Fibroblast of lung (primary cell): ENCODE results near the gene PKNOX2. TPM values are rescaled to one million over a fixed set of nuclear protein-coding genes. Genes with fewer than 3 reads are reported as not detected.

Source experiments
- DNase-seq, 2 donors: peaks; one replicate each; pipeline versions ENCODE4 v3.0.0 to v3.0.0-alpha.2; 2010; ENCODE audit warnings: low read depth in 2 of 2
- H2AFZ ChIP-seq: 2 replicates; pipeline ENCODE4 v1.5.1; 2012; ENCODE audit warnings: low read length, control low read depth, inconsistent platforms
- H3K27ac ChIP-seq: 2 replicates; pipeline ENCODE4 v1.5.1; 2011; ENCODE audit warnings: low read length, control low read depth; ENCODE audit not compliant: insufficient read depth
- H3K27me3 ChIP-seq: 2 replicates; pipeline ENCODE4 v1.5.1; 2011; ENCODE audit warnings: mild to moderate bottlenecking, low read length; ENCODE audit not compliant: control insufficient read depth, insufficient read depth
- H3K36me3 ChIP-seq: 2 replicates; pipeline ENCODE4 v1.5.1; 2011; ENCODE audit warnings: low read length; ENCODE audit not compliant: control insufficient read depth, insufficient read depth
- H3K4me1 ChIP-seq: 2 replicates; pipeline ENCODE4 v1.5.1; 2011; ENCODE audit warnings: low read length; ENCODE audit not compliant: control insufficient read depth, insufficient read depth; ENCODE audit errors: extremely low read depth
- H3K4me2 ChIP-seq: 2 replicates; pipeline ENCODE4 v1.5.1; 2011; ENCODE audit warnings: low read length, control low read depth; ENCODE audit not compliant: insufficient read depth; ENCODE audit errors: extremely low read depth
- H3K4me3 ChIP-seq, 4 experiments: fragments of 200-600 bp in 1 of 4; sonication (generic) in 1 of 4; replicated peaks in 1 of 4; 2 replicates each; pipeline ENCODE4 v1.5.1; 2011 to 2016; ENCODE audit warnings: low read length in 4 of 4, low read depth in 3 of 4, mild to moderate bottlenecking in 3 of 4, control low read depth in 2 of 4, inconsistent platforms in 1 of 4, mixed read lengths in 1 of 4; ENCODE audit not compliant: insufficient read depth in 1 of 4; ENCODE audit errors: control extremely low read depth in 1 of 4
- H3K79me2 ChIP-seq: 2 replicates; pipeline ENCODE4 v1.5.1; 2012; ENCODE audit warnings: mild to moderate bottlenecking, low read length, inconsistent platforms; ENCODE audit not compliant: control insufficient read depth, insufficient read depth
- H3K9ac ChIP-seq: 2 replicates; pipeline ENCODE4 v1.5.1; 2011; ENCODE audit warnings: mild to moderate bottlenecking, low read length, control low read depth; ENCODE audit not compliant: insufficient read depth
- H3K9me3 ChIP-seq: 2 replicates; pipeline ENCODE4 v1.5.1; 2012; ENCODE audit warnings: low read depth, low read length; ENCODE audit not compliant: control insufficient read depth, insufficient read depth
- H4K20me1 ChIP-seq: 2 replicates; pipeline ENCODE4 v1.5.1; 2011; ENCODE audit warnings: low read length; ENCODE audit not compliant: control insufficient read depth, insufficient read depth; ENCODE audit errors: extremely low read depth
- EZH2 ChIP-seq: IDR thresholded peaks from 2 replicates; pipeline ENCODE4 v1.5.1; 2012; ENCODE audit warnings: low read length, control low read depth, mild to moderate bottlenecking; ENCODE audit errors: missing control alignments
- polyA plus RNA-seq, 2 donors: library from polyadenylated mRNA; depleted of rRNA in 1 of 2; stranded (reverse) in 1 of 2; unstranded in 1 of 2; fragments of >200 nt; gene quantifications; 2 replicates each; pipeline ENCODE4 v1.2.1, GENCODE V29; 2011 to 2012; ENCODE audit warnings: missing spikeins in 1 of 2
- total RNA-seq: library from RNA; depleted of rRNA; stranded (reverse); fragments of >200 nt; gene quantifications from 2 replicates; pipeline ENCODE4 v1.2.1, GENCODE V29; 2014
- TF ChIP-seq, protein P1 (sequence below), 2 donors: IDR thresholded peaks in 1 of 2; conservative IDR thresholded peaks in 1 of 2; 1 replicate in 1 of 2; 2 replicates in 1 of 2; pipeline ENCODE4 v1.5.1; 2011 to 2012; ENCODE audit warnings: low read length in 2 of 2, control low read depth in 1 of 2, inconsistent platforms in 1 of 2, low read depth in 1 of 2, mild to moderate bottlenecking in 1 of 2

PKNOX2 gene
- total and polyA plus RNA-seq, 2 donors (not counting 1 experiment from before 2014, with no cell fraction given) = 0.33 to 2.2 TPM

GRCh38 chr11:125378083-125378482 lies 213.5 kb downstream of the PKNOX2 start:
- Histone ChIP-seq H3K4me2 (no peak overlapping the region), H3K9ac (no peak overlapping the region), H3K27me3 (peaks cover 3% of the 10 kb centered on the region), H3K36me3 (no peaks in the 10 kb centered on the region), H3K4me3 (no peak overlapping the region), H3K9me3 (no peaks in the 10 kb centered on the region), H3K4me1 (peaks cover 10% of the 10 kb centered on the region), H3K27ac (no peak overlapping the region), H4K20me1 (no peaks in the 10 kb centered on the region), H3K79me2 (no peaks in the 10 kb centered on the region), H2AFZ (no peak overlapping the region)
- TF ChIP-seq, protein P1, sequence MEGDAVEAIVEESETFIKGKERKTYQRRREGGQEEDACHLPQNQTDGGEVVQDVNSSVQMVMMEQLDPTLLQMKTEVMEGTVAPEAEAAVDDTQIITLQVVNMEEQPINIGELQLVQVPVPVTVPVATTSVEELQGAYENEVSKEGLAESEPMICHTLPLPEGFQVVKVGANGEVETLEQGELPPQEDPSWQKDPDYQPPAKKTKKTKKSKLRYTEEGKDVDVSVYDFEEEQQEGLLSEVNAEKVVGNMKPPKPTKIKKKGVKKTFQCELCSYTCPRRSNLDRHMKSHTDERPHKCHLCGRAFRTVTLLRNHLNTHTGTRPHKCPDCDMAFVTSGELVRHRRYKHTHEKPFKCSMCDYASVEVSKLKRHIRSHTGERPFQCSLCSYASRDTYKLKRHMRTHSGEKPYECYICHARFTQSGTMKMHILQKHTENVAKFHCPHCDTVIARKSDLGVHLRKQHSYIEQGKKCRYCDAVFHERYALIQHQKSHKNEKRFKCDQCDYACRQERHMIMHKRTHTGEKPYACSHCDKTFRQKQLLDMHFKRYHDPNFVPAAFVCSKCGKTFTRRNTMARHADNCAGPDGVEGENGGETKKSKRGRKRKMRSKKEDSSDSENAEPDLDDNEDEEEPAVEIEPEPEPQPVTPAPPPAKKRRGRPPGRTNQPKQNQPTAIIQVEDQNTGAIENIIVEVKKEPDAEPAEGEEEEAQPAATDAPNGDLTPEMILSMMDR (conservative IDR thresholded peaks at IDR 0.05 in 1 of 2, IDR thresholded peaks at IDR 0.05 in 1 of 2; ENCODE audit: low read depth in 1 of 2, low read length in 2 of 2) = no peak
- TF ChIP-seq EZH2 = no peak
- no peak for DNase-seq

DNA sequence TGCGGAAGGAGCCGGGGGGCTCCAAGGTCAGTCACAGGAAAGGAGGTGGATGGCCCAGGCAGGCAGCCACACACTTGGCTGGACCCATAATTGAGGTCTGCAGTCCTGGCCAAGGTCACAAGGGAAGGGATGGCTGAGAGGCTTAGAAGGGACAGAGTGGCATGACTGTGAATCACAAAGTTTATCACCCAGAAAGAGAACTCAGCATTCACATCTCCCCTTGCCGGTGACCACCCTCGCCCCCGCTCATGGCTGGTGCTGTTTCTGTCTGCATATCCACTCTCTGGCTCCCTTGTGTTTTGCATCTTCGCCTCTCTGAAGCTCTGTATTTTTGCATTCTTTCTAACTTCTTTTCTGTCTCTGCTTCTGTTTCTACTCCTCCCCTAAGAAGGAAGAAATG lies 214.0 kb downstream of the PKNOX2 start:
- H3K27ac ChIP-seq = no peak overlapping the region

GRCh38 chr11:125379565-125379964 lies 215.0 kb downstream of the PKNOX2 start:
- no peak overlapping the region for H3K27ac ChIP-seq
- H3K4me1 ChIP-seq = peaks cover 2% of the 10 kb centered on the region
- no peak for DNase-seq
- TF ChIP-seq, protein P1 (conservative IDR thresholded peaks at IDR 0.05 in 1 of 2, IDR thresholded peaks at IDR 0.05 in 1 of 2; ENCODE audit: low read depth in 1 of 2, low read length in 2 of 2) = no peak
- TF ChIP-seq EZH2 = no peak
- no peaks in the 10 kb centered on the region for H3K9me3 ChIP-seq
- no peak overlapping the region for H2AFZ ChIP-seq
- no peaks in the 10 kb centered on the region for H3K79me2 ChIP-seq
- H3K4me3 ChIP-seq = no peak overlapping the region
- H4K20me1 ChIP-seq = no peaks in the 10 kb centered on the region
- no peak overlapping the region for H3K9ac ChIP-seq
- peaks cover 3% of the 10 kb centered on the region for H3K27me3 ChIP-seq
- H3K4me2 ChIP-seq = no peak overlapping the region
- no peaks in the 10 kb centered on the region for H3K36me3 ChIP-seq

More for the DNA sequence above, 214.0 kb downstream of the PKNOX2 start:
- TF ChIP-seq, protein P1 (conservative IDR thresholded peaks at IDR 0.05 in 1 of 2, IDR thresholded peaks at IDR 0.05 in 1 of 2; ENCODE audit: low read depth in 1 of 2, low read length in 2 of 2) = no peak
- no peak for TF ChIP-seq EZH2
- no peak overlapping the region for H3K4me2 ChIP-seq
- no peak overlapping the region for H2AFZ ChIP-seq
- no peaks in the 10 kb centered on the region for H3K79me2 ChIP-seq
- H3K9ac ChIP-seq = no peak overlapping the region
- H3K9me3 ChIP-seq = no peaks in the 10 kb centered on the region
- H3K4me3 ChIP-seq = no peak overlapping the region
- no peaks in the 10 kb centered on the region for H4K20me1 ChIP-seq
- H3K4me1 ChIP-seq = peaks cover 10% of the 10 kb centered on the region
- H3K36me3 ChIP-seq = no peaks in the 10 kb centered on the region
- no peak for DNase-seq
- peaks cover 3% of the 10 kb centered on the region for H3K27me3 ChIP-seq
